ENCODE results near the gene FBXO5.

- no peak for TF ChIP-seq CSDC2 (CRISPR knock-in tag; IDR thresholded peaks at IDR 0.05)
- no peak for TF ChIP-seq RARB (CRISPR knock-in tag; IDR thresholded peaks at IDR 0.05)
- TF ChIP-seq PPARA (CRISPR knock-in tag; IDR thresholded peaks at IDR 0.05; ENCODE audit: borderline replicate concordance): no peak
Measured at GRCh38 chr6:152993847-152994246, 11.0 kb upstream of the FBXO5 start.
